MCF 10A (cell line): ENCODE measurements around the gene PAK6. TPM values are rescaled to one million over a fixed set of nuclear protein-coding genes. Genes with fewer than 3 reads are reported as not detected.

ENCODE experiments used
- BruUV-seq: library from RNA; stranded (reverse); fragments of 400-500 nt; replicated peaks from 2 replicates; lab custom pipeline; 2021; lab: Mats Ljungman, UMichigan
- CTCF ChIA-PET: fragments of 300-600 bp; sonication (Branson Sonifier 250); formaldehyde crosslinking; extraction: SDS; loops from one replicate; lab custom pipeline; 2021; ENCODE audit warnings: antibody characterized with exemption, inconsistent platforms; lab: Yijun Ruan, JAX
- POLR2A ChIA-PET: fragments of 300-600, 350-650 bp; sonication (Branson Sonifier 250); formaldehyde crosslinking; extraction: SDS; loops from one replicate; lab custom pipeline; 2020; ENCODE audit warnings: antibody characterized with exemption, inconsistent platforms; lab: Yijun Ruan, JAX
- DNase-seq: peaks from one replicate; pipeline ENCODE4 v3.0.0-alpha.2; 2018; ENCODE audit not compliant: unreplicated experiment
- H3K27ac Mint-ChIP-seq: one replicate; pipeline ENCODE4 v1.8.0; 2022; ENCODE audit warnings: mild to moderate bottlenecking, low read depth, mixed read lengths; ENCODE audit not compliant: unreplicated experiment
- H3K27me3 Mint-ChIP-seq: one replicate; pipeline ENCODE4 v1.8.0; 2022; ENCODE audit warnings: mixed read lengths; ENCODE audit not compliant: insufficient read depth, unreplicated experiment
- H3K36me3 Mint-ChIP-seq: one replicate; pipeline ENCODE4 v1.8.0; 2022; ENCODE audit warnings: mild to moderate bottlenecking, moderate library complexity, mixed read lengths; ENCODE audit not compliant: insufficient read depth, unreplicated experiment
- H3K4me1 Mint-ChIP-seq: one replicate; pipeline ENCODE4 v1.8.0; 2022; ENCODE audit warnings: mixed read lengths; ENCODE audit not compliant: insufficient read depth, unreplicated experiment
- H3K4me3 Mint-ChIP-seq: one replicate; pipeline ENCODE4 v1.8.0; 2022; ENCODE audit warnings: mild to moderate bottlenecking, moderate library complexity, mixed read lengths; ENCODE audit not compliant: unreplicated experiment
- H3K9me3 Mint-ChIP-seq: one replicate; pipeline ENCODE4 v1.8.0; 2022; ENCODE audit warnings: mixed read lengths; ENCODE audit not compliant: unreplicated experiment
- CTCF ChIP-seq: fragments of 200-600 bp; IDR thresholded peaks from one replicate; pipeline ENCODE4 v1.8.0; 2022; ENCODE audit warnings: antibody characterized with exemption, mild to moderate bottlenecking; ENCODE audit not compliant: unreplicated experiment
- intact Hi-C: fragments of 100-400 bp; cut with micrococcal nuclease; formaldehyde crosslinking; loops from 2 replicates; pipeline ENCODE4 v1.14.1; 2022
- total RNA-seq: library from RNA; stranded (reverse); gene quantifications from 2 replicates; pipeline ENCODE4 v1.2.3, GENCODE V29; 2022

Gene PAK6
- total RNA-seq, 1 experiment from 2014 or later, result 9.3 TPM

- H3K36me3 Mint-ChIP-seq, result peaks cover 27% of the 10 kb centered on the region
- no peaks in the 10 kb centered on the region for H3K9me3 Mint-ChIP-seq
- TF ChIP-seq CTCF, result no peak
- DNase-seq, result no peak
- intact Hi-C loops, result loop anchor here (2.0 kb wide), 1 partner anchor 221 kb away; no protein-coding TSS in a partner anchor
- H3K27ac Mint-ChIP-seq, result peak overlapping the region; percentile 20
- POLR2A ChIA-PET, result interaction anchor here (0.7 to 4.8 kb wide), 8 partner anchors 19 to 223 kb away, joined by 3 to 42 read pairs (median 4); partner anchors contain the start of gene PAK6
- no peaks in the 10 kb centered on the region for H3K27me3 Mint-ChIP-seq
- BruUV-seq, result no TSS peak
- CTCF ChIA-PET, result interaction anchor here (0.6 to 14.7 kb wide), 8 partner anchors 11 to 228 kb away, joined by 3 to 657 read pairs (median 4); no protein-coding TSS in a partner anchor
- peaks cover 7% of the 10 kb centered on the region for H3K4me1 Mint-ChIP-seq
- no peak overlapping the region for H3K4me3 Mint-ChIP-seq
These were observed 28.8 kb downstream of the PAK6 start for GRCh38 chr15:40267670-40268069.

- Mint-ChIP-seq H3K4me3 (no peak overlapping the region), H3K27me3 (no peaks in the 10 kb centered on the region), H3K4me1 (peaks cover 7% of the 10 kb centered on the region), H3K36me3 (peaks cover 32% of the 10 kb centered on the region), H3K27ac (no peak overlapping the region), H3K9me3 (no peaks in the 10 kb centered on the region)
- no peak for DNase-seq
- intact Hi-C loops, result loop anchor here (10.0 kb wide), 2 partner anchors 165 to 485 kb away; partner anchors contain the start of genes BMF and FSIP1
- no TSS peak for BruUV-seq
- TF ChIP-seq CTCF, result no peak
- POLR2A ChIA-PET, result interaction anchor here (4.8 kb wide), 1 partner anchor 30 kb away, joined by 42 read pairs; the partner anchor contains the start of gene PAK6
- CTCF ChIA-PET, result interaction anchor here (0.5 to 14.7 kb wide), 6 partner anchors 10 to 230 kb away, joined by 3 to 657 read pairs (median 3); partner anchors contain the start of gene PAK6
These were observed 30.7 kb downstream of the PAK6 start for GRCh38 chr15:40269604-40270003.

GRCh38 chr15:40270246-40270995 is 31.6 kb downstream of the PAK6 start:
- no peak for DNase-seq
- no peaks in the 10 kb centered on the region for H3K9me3 Mint-ChIP-seq
- peaks cover 36% of the 10 kb centered on the region for H3K36me3 Mint-ChIP-seq
- no TSS peak for BruUV-seq
- intact Hi-C loops, result loop anchor here (10.0 kb wide), 2 partner anchors 166 to 486 kb away; partner anchors contain the start of genes BMF and FSIP1
- CTCF ChIA-PET, result interaction anchor here (0.5 to 14.7 kb wide), 6 partner anchors 8 to 1083 kb away, joined by 3 to 657 read pairs (median 3); partner anchors contain the start of gene PAK6
- no peaks in the 10 kb centered on the region for H3K27me3 Mint-ChIP-seq
- TF ChIP-seq CTCF, result no peak
- no peak overlapping the region for H3K27ac Mint-ChIP-seq
- POLR2A ChIA-PET, result interaction anchor here (4.8 kb wide), 1 partner anchor 31 kb away, joined by 42 read pairs; the partner anchor contains the start of gene PAK6
- no peak overlapping the region for H3K4me3 Mint-ChIP-seq
- peaks cover 7% of the 10 kb centered on the region for H3K4me1 Mint-ChIP-seq
